GM18870 (cell line): ENCODE results near the gene RNF6.

Source experiments
- ATAC-seq: cut with Tn5 transposase; IDR thresholded peaks from one replicate; pipeline ENCODE4 v1.9.1; 2021; ENCODE audit warnings: moderate library complexity; ENCODE audit not compliant: unreplicated experiment

RNF6 gene

DNA sequence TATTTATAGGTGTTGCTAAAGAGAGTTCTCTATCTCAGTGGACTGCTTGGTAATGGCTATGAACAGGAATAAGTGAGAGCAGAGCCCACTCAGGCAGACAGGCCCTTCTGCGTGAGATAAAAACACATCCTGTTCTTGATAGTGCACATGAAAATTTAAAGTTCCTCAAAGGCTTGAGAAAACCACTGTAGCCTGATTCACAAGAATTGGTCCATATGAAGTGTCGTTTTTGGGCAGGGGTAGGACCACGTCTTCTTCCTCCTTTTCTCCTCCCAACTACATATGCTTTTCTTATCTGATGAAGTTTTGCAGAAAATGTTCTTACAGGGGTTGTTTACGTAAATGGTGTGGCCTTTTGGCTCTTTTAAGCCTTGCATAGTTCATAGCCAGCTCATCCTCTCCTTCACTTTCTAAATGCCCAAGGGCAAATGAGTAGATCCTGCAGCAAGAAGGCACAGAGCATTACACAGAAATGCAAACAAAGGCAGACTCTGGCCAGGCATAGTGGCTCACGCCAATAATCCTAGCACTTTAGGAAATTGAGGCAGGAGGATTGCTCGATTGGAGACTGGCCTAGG is 53.8 kb downstream of the RNF6 start:
- no peak for ATAC-seq

DNA sequence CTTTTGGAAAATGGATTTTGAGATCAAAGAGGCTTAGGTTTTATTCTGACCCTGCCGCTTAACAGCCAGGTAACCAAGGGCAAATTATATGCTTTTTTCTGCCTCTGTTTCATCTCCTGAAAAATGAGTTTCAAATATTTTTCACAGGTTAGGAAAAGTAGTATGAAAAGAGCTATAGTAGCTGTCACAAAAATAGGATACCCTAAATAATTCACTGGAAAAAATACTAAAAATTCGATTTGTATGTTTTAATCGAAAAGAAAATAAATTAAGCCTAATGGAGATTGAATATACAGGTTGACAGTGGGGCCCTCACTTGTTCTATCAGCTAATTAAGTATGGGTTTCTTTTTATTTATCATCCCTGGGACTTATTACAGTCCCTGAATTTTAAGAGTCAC is 58.3 kb downstream of the RNF6 start:
- ATAC-seq, result no peak
